ENCODE results near the gene C2CD4B.

Gene C2CD4B

GRCh38 chr15:62141643-62142588 is 23.2 kb downstream of the C2CD4B start:
- H3K36me3 ChIP-seq = no peaks in the 10 kb centered on the region
- H4K20me1 ChIP-seq = no peaks in the 10 kb centered on the region
- H3K9ac ChIP-seq = peak overlapping the region in 4 of 11 experiments; percentile 42 to 71 (median 70); a peak in 8 of 22 replicates
- H3K27me3 ChIP-seq = no peaks in the 10 kb centered on the region
- TF ChIP-seq Cebpa-rat (IDR thresholded peaks at IDR 0.05) = no peak
- H3K4me2 ChIP-seq = peak overlapping the region in 3 of 11 experiments; percentile 72 to 86 (median 84); a peak in 6 of 22 replicates
- H3K27ac ChIP-seq = peak overlapping the region in 4 of 11 experiments; percentile 62 to 85 (median 75); a peak in 9 of 22 replicates
- peaks cover 0 to 62% (median 0%) of the 10 kb centered on the region in 10 experiments; a peak in 6 of 20 replicates for H3K4me1 ChIP-seq
- H3K4me3 ChIP-seq = no peak overlapping the region
- 0 out of 22 replicates have a peak, but pooled peaks cover 0 to 4% (median 0%) of the 10 kb centered on the region in 11 experiments for H3K9me3 ChIP-seq (replicated peaks in 1 of 11)

GRCh38 chr15:62141200-62141599 is 23.9 kb downstream of the C2CD4B start:
- no peaks in the 10 kb centered on the region for H4K20me1 ChIP-seq
- H3K4me2 ChIP-seq = peak overlapping the region in 3 of 11 experiments; percentile 72 to 86 (median 84); a peak in 6 of 22 replicates
- H3K4me3 ChIP-seq = no peak overlapping the region
- no peak for TF ChIP-seq Cebpa-rat (IDR thresholded peaks at IDR 0.05)
- H3K36me3 ChIP-seq = no peaks in the 10 kb centered on the region
- H3K9me3 ChIP-seq (replicated peaks in 1 of 11) = 0 out of 22 replicates have a peak, but pooled peaks cover 0 to 4% (median 0%) of the 10 kb centered on the region in 11 experiments
- H3K27ac ChIP-seq = peak overlapping the region in 4 of 11 experiments; percentile 62 to 85 (median 75); a peak in 7 of 22 replicates
- H3K9ac ChIP-seq = peak overlapping the region in 2 of 11 experiments; percentile 33 to 70; a peak in 3 of 22 replicates
- H3K27me3 ChIP-seq = no peaks in the 10 kb centered on the region
- peaks cover 0 to 69% (median 0%) of the 10 kb centered on the region in 10 experiments; a peak in 6 of 20 replicates for H3K4me1 ChIP-seq

- no peak for TF ChIP-seq Cebpa-rat (IDR thresholded peaks at IDR 0.05)
- H3K4me3 ChIP-seq = no peak overlapping the region
- 0 out of 22 replicates have a peak, but pooled peaks cover 0 to 4% (median 0%) of the 10 kb centered on the region in 11 experiments for H3K9me3 ChIP-seq (replicated peaks in 1 of 11)
- H3K27me3 ChIP-seq = no peaks in the 10 kb centered on the region
- peaks cover 0 to 86% (median 0%) of the 10 kb centered on the region in 10 experiments; a peak in 6 of 20 replicates for H3K4me1 ChIP-seq
- no peaks in the 10 kb centered on the region for H4K20me1 ChIP-seq
- no peak overlapping the region for H3K9ac ChIP-seq
- H3K36me3 ChIP-seq = no peaks in the 10 kb centered on the region
- H3K27ac ChIP-seq = peak overlapping the region in 3 of 11 experiments; percentile 21 to 48 (median 33); a peak in 4 of 22 replicates
- H3K4me2 ChIP-seq = peak overlapping the region in 3 of 11 experiments; percentile 18 to 76 (median 74); a peak in 5 of 22 replicates
These were observed 27.0 kb downstream of the C2CD4B start for GRCh38 chr15:62138124-62138523.

GRCh38 chr15:62136911-62137865 is 27.9 kb downstream of the C2CD4B start:
- Histone ChIP-seq H3K27ac (peak overlapping the region in 2 of 11 experiments; percentile 21 to 48; a peak in 3 of 22 replicates), H3K9ac (no peak overlapping the region), H3K27me3 (no peaks in the 10 kb centered on the region), H3K4me2 (peak overlapping the region in 3 of 11 experiments; percentile 18 to 76 (median 74); a peak in 5 of 22 replicates), H3K4me3 (no peak overlapping the region), H3K4me1 (peaks cover 0 to 86% (median 0%) of the 10 kb centered on the region in 10 experiments; a peak in 6 of 20 replicates), H3K36me3 (no peaks in the 10 kb centered on the region), H3K9me3 (replicated peaks in 1 of 11) (peaks cover 0 to 5% (median 0%) of the 10 kb centered on the region in 11 experiments; a peak in 1 of 22 replicates), H4K20me1 (no peaks in the 10 kb centered on the region)
- no peak for TF ChIP-seq Cebpa-rat (IDR thresholded peaks at IDR 0.05)

GRCh38 chr15:62135532-62136134 is 29.5 kb downstream of the C2CD4B start:
- Histone ChIP-seq H3K4me2 (peak overlapping the region in 3 of 11 experiments; percentile 45 to 76 (median 74); a peak in 6 of 22 replicates), H3K9ac (no peak overlapping the region), H3K36me3 (no peaks in the 10 kb centered on the region), H3K27ac (peak overlapping the region in 3 of 11 experiments; percentile 22 to 45 (median 35); a peak in 4 of 22 replicates), H3K4me3 (no peak overlapping the region), H4K20me1 (no peaks in the 10 kb centered on the region), H3K4me1 (peaks cover 0 to 82% (median 0%) of the 10 kb centered on the region in 10 experiments; a peak in 6 of 20 replicates), H3K27me3 (no peaks in the 10 kb centered on the region), H3K9me3 (replicated peaks in 1 of 11) (peaks cover 0 to 5% (median 0%) of the 10 kb centered on the region in 11 experiments; a peak in 1 of 22 replicates)
- TF ChIP-seq Cebpa-rat (IDR thresholded peaks at IDR 0.05) = no peak

GRCh38 chr15:62133141-62133540 is 31.9 kb downstream of the C2CD4B start:
- Histone ChIP-seq H3K4me1 (peaks cover 0 to 59% (median 0%) of the 10 kb centered on the region in 10 experiments; a peak in 7 of 20 replicates), H4K20me1 (no peaks in the 10 kb centered on the region)
- TF ChIP-seq Cebpa-rat (IDR thresholded peaks at IDR 0.05) = no peak

GRCh38 chr15:62128916-62129315 is 36.2 kb downstream of the C2CD4B start:
- Histone ChIP-seq H3K27me3 (no peaks in the 10 kb centered on the region), H3K27ac (no peak overlapping the region), H3K4me1 (peaks cover 0 to 47% (median 7%) of the 10 kb centered on the region in 10 experiments; a peak in 12 of 20 replicates), H3K4me2 (no peak overlapping the region), H4K20me1 (no peaks in the 10 kb centered on the region), H3K9ac (no peak overlapping the region), H3K9me3 (replicated peaks in 1 of 11) (peaks cover 0 to 16% (median 7%) of the 10 kb centered on the region in 11 experiments; a peak in 11 of 22 replicates), H3K4me3 (no peak overlapping the region), H3K36me3 (no peaks in the 10 kb centered on the region)
- TF ChIP-seq Cebpa-rat (IDR thresholded peaks at IDR 0.05) = no peak

More at GRCh38 chr15:62133141-62133540, 31.9 kb downstream of the C2CD4B start:
- Histone ChIP-seq H3K9ac (no peak overlapping the region), H3K4me3 (no peak overlapping the region), H3K4me2 (peak overlapping the region in 2 of 11 experiments; percentile 6 to 24; a peak in 1 of 22 replicates), H3K9me3 (replicated peaks in 1 of 11) (peaks cover 0 to 5% (median 0%) of the 10 kb centered on the region in 11 experiments; a peak in 1 of 22 replicates), H3K27ac (no peak overlapping the region; a peak in 2 of 22 replicates), H3K27me3 (no peaks in the 10 kb centered on the region), H3K36me3 (no peaks in the 10 kb centered on the region)
